H1 (cell line): ENCODE measurements around the gene NSF. TPM values are rescaled to one million over a fixed set of nuclear protein-coding genes. Genes with fewer than 3 reads are reported as not detected.
"Not testable (repeated sequence)": the region's sequence is repeated elsewhere in the genome, so short reads cannot be mapped to it uniquely, and the experiment has no call there.

Experiments
- CTCF ChIA-PET: fragments of 300-600 bp; sonication (Branson Sonifier 250); formaldehyde crosslinking; loops from one replicate; lab custom pipeline; 2021; ENCODE audit not compliant: partially characterized antibody; lab: Charles Lee
- POLR2A ChIA-PET: fragments of 300-600 bp; sonication (Branson Sonifier 250); formaldehyde crosslinking; loops from one replicate; lab custom pipeline; 2021; ENCODE audit warnings: inconsistent platforms; ENCODE audit not compliant: partially characterized antibody; lab: Charles Lee
- DNase-seq, 2 experiments: peaks; one replicate each; pipeline versions ENCODE4 v3.0.0 to v3.0.0-alpha.2; 2010 to 2022; ENCODE audit warnings: low spot score in 2 of 2, low read depth in 1 of 2, mixed read lengths in 1 of 2
- FAIRE-seq: peaks from 2 replicates; lab custom pipeline; 2011; peaks lifted over from hg19 to GRCh38; lab: Jason Lieb, UNC
- H2AFZ ChIP-seq: 2 replicates; pipeline ENCODE4 v1.8.1; 2012; ENCODE audit warnings: low read length, inconsistent platforms
- H2AK5ac ChIP-seq: 2 replicates; pipeline ENCODE4 v1.6.1; 2013; ENCODE audit warnings: low read depth, low read length
- H2BK120ac ChIP-seq: replicated peaks from 2 replicates; pipeline ENCODE3; 2013; ENCODE audit warnings: low read depth, low read length, inconsistent platforms
- H2BK12ac ChIP-seq: 2 replicates; pipeline ENCODE4 v1.6.1; 2013; ENCODE audit warnings: low read depth, low read length
- H2BK15ac ChIP-seq: 2 replicates; pipeline ENCODE4 v1.6.1; 2013; ENCODE audit warnings: low read length
- H2BK20ac ChIP-seq: 2 replicates; pipeline ENCODE4 v1.6.1; 2013; ENCODE audit warnings: low read length
- H2BK5ac ChIP-seq: 2 replicates; pipeline ENCODE4 v1.6.1; 2013; ENCODE audit warnings: low read depth, low read length
- H3K14ac ChIP-seq: 2 replicates; pipeline ENCODE4 v1.6.1; 2013; ENCODE audit warnings: inconsistent platforms; ENCODE audit not compliant: insufficient read length
- H3K18ac ChIP-seq: 2 replicates; pipeline ENCODE4 v1.6.1; 2013; ENCODE audit warnings: low read length; ENCODE audit errors: extremely low read depth
- H3K23ac ChIP-seq: 2 replicates; pipeline ENCODE4 v1.6.1; 2013; ENCODE audit warnings: inconsistent platforms; ENCODE audit not compliant: insufficient read length
- H3K23me2 ChIP-seq: 2 replicates; pipeline ENCODE4 v1.6.1; 2013; ENCODE audit warnings: low read depth, low read length
- H3K27ac ChIP-seq: 2 replicates; pipeline ENCODE4 v1.6.1; 2011; ENCODE audit warnings: low read depth, low read length, inconsistent platforms
- H3K27me3 ChIP-seq, 4 experiments: replicated peaks in 1 of 4; 1 replicate in 1 of 4; 2 replicates in 3 of 4; pipeline versions ENCODE4 v1.6.1 to v1.8.1; 2011 to 2013; ENCODE audit warnings: low read length in 3 of 4, mild to moderate bottlenecking in 3 of 4, inconsistent platforms in 2 of 4, mixed read lengths in 2 of 4, moderate library complexity in 1 of 4; ENCODE audit not compliant: control insufficient read depth in 3 of 4, insufficient read depth in 3 of 4; ENCODE audit errors: extremely low read depth in 1 of 4
- H3K36me3 ChIP-seq, 4 experiments: 2 replicates each; pipeline versions ENCODE4 v1.6.1 to v1.8.1; 2011 to 2013; ENCODE audit warnings: mild to moderate bottlenecking in 4 of 4, low read length in 3 of 4, moderate library complexity in 2 of 4, control low read depth in 1 of 4, inconsistent platforms in 1 of 4; ENCODE audit not compliant: insufficient read depth in 4 of 4, control insufficient read depth in 2 of 4
- H3K4ac ChIP-seq: replicated peaks from 2 replicates; pipeline ENCODE3; 2013; ENCODE audit warnings: low read length, low read depth, mixed read lengths, inconsistent platforms; ENCODE audit not compliant: insufficient read length
- H3K4me1 ChIP-seq, 4 experiments: replicated peaks in 1 of 4; 1 replicate in 1 of 4; 2 replicates in 3 of 4; pipeline versions ENCODE4 v1.6.1 to v1.8.1; 2011 to 2013; ENCODE audit warnings: low read length in 3 of 4, inconsistent platforms in 2 of 4, mixed read lengths in 1 of 4; ENCODE audit not compliant: insufficient read depth in 4 of 4, control insufficient read depth in 3 of 4
- H3K4me2 ChIP-seq, 2 experiments: 2 replicates each; pipeline versions ENCODE4 v1.6.1 to v1.8.1; 2011 to 2013; ENCODE audit warnings: low read depth in 2 of 2, low read length in 2 of 2, control low read depth in 1 of 2, inconsistent platforms in 1 of 2, mild to moderate bottlenecking in 1 of 2; ENCODE audit not compliant: insufficient read depth in 1 of 2
- H3K4me3 ChIP-seq, 4 experiments: fragments of 200-600, 300-600 bp in 1 of 4; sonication (generic), shearing (Covaris generic), sonication (Bioruptor Twin) in 1 of 4; 2 replicates each; pipeline versions ENCODE4 v1.5.1 to v1.8.1; 2011 to 2016; ENCODE audit warnings: low read length in 4 of 4, low read depth in 3 of 4, control low read depth in 2 of 4, inconsistent platforms in 2 of 4, mild to moderate bottlenecking in 2 of 4, mixed read lengths in 1 of 4, moderate library complexity in 1 of 4; ENCODE audit not compliant: insufficient read depth in 2 of 4; ENCODE audit errors: extremely low read depth in 1 of 4
- H3K56ac ChIP-seq: replicated peaks from 2 replicates; pipeline ENCODE3; 2013; ENCODE audit warnings: low read depth, mild to moderate bottlenecking, mixed read lengths, low read length, inconsistent platforms; ENCODE audit not compliant: insufficient read length
- H3K79me1 ChIP-seq: 2 replicates; pipeline ENCODE4 v1.6.1; 2013; ENCODE audit warnings: low read depth, low read length, control low read depth
- H3K79me2 ChIP-seq, 2 experiments: 2 replicates each; pipeline versions ENCODE4 v1.6.1 to v1.8.1; 2012 to 2013; ENCODE audit warnings: low read length in 2 of 2, mild to moderate bottlenecking in 2 of 2, inconsistent platforms in 1 of 2; ENCODE audit not compliant: insufficient read depth in 2 of 2, control insufficient read depth in 1 of 2
- H3K9ac ChIP-seq, 4 experiments: replicated peaks in 1 of 4; 1 replicate in 1 of 4; 2 replicates in 3 of 4; pipeline versions ENCODE4 v1.6.1 to v1.8.1; 2011 to 2013; ENCODE audit warnings: low read depth in 3 of 4, low read length in 3 of 4, control low read depth in 2 of 4, mild to moderate bottlenecking in 2 of 4, moderate library complexity in 2 of 4, inconsistent platforms in 1 of 4; ENCODE audit errors: extremely low read depth in 1 of 4
- H3K9me3 ChIP-seq, 2 experiments: 2 replicates each; pipeline versions ENCODE4 v1.6.1 to v1.8.1; 2012 to 2013; ENCODE audit warnings: mild to moderate bottlenecking in 2 of 2, moderate library complexity in 2 of 2, control low read depth in 1 of 2, inconsistent platforms in 1 of 2, low read depth in 1 of 2, low read length in 1 of 2, mixed read lengths in 1 of 2; ENCODE audit not compliant: insufficient read depth in 2 of 2
- H4K20me1 ChIP-seq, 2 experiments: replicated peaks in 1 of 2; 2 replicates each; pipeline versions ENCODE3 to v1.8.1; 2011 to 2013; ENCODE audit warnings: inconsistent platforms in 2 of 2, low read length in 2 of 2, mild to moderate bottlenecking in 1 of 2; ENCODE audit not compliant: insufficient read depth in 2 of 2, control insufficient read depth in 1 of 2
- H4K5ac ChIP-seq: 2 replicates; pipeline ENCODE4 v1.6.1; 2013; ENCODE audit warnings: low read length, low read depth, mixed read lengths, inconsistent platforms; ENCODE audit not compliant: insufficient read length
- H4K8ac ChIP-seq: 2 replicates; pipeline ENCODE4 v1.8.0; 2013; ENCODE audit warnings: mild to moderate bottlenecking, moderate library complexity, low read length, inconsistent platforms; ENCODE audit not compliant: insufficient read depth; ENCODE audit errors: extremely low read depth
- H4K91ac ChIP-seq: replicated peaks from 2 replicates; pipeline ENCODE3; 2013; ENCODE audit warnings: low read length, mixed read lengths, inconsistent platforms; ENCODE audit not compliant: insufficient read length
- WGBS, 2 experiments: shearing (Covaris generic) in 1 of 2; methylation state at CpG; one replicate each; pipeline versions ENCODE4 v1.1.6 to v1.1.7; 2013 to 2015; ENCODE audit warnings: low lambda C conversion rate in 2 of 2, mixed read lengths in 2 of 2, inconsistent platforms in 1 of 2, low coverage in 1 of 2, missing lambda C conversion rate in 1 of 2; ENCODE audit not compliant: insufficient replicate concordance in 2 of 2, insufficient coverage in 1 of 2, insufficient read length in 1 of 2; ENCODE audit errors: extremely low coverage in 1 of 2, missing lambda C conversion rate in 1 of 2; 5-methylcytosine and 5-hydroxymethylcytosine counted together
- polyA plus RNA-seq, 7 experiments: library from polyadenylated mRNA; depleted of rRNA in 3 of 7; stranded (reverse) in 5 of 7; unstranded in 2 of 7; fragments of >200 nt in 5 of 7; fragments of 200-250 nt in 2 of 7; gene quantifications; 1 replicate in 5 of 7; 2 replicates in 1 of 7; 4 replicates in 1 of 7; pipeline versions ENCODE4 v1.2.1 to v1.2.3, GENCODE V29; 2011 to 2013; ENCODE audit warnings: missing spikeins in 2 of 7, mixed read lengths in 2 of 7
- total RNA-seq: library from RNA; stranded (reverse); fragmentation: NEBNext Ultra II Directional; extraction: Animal tissue kit (Norgen Biotek cat#: 25700); gene quantifications from 2 replicates; pipeline ENCODE4 v1.2.1, GENCODE V29; 2021

Gene NSF
- total and polyA plus RNA-seq, 2 of the 8 experiments (the other 6 are each of a cell fraction or from before 2014, with no cell fraction given): 13.0 to 27.7 TPM

- H3K56ac ChIP-seq, H3K4me3 ChIP-seq, H2AK5ac ChIP-seq, H3K18ac ChIP-seq, H2AFZ ChIP-seq, H3K4me2 ChIP-seq, H3K23ac ChIP-seq, H2BK20ac ChIP-seq, H3K36me3 ChIP-seq, H3K23me2 ChIP-seq, H3K9me3 ChIP-seq, H3K27ac ChIP-seq, DNase-seq, H2BK5ac ChIP-seq, H4K20me1 ChIP-seq, H4K91ac ChIP-seq, H3K14ac ChIP-seq, H3K4ac ChIP-seq, H4K8ac ChIP-seq, POLR2A ChIA-PET, H4K5ac ChIP-seq, H3K27me3 ChIP-seq, H3K79me1 ChIP-seq, H3K79me2 ChIP-seq, H2BK15ac ChIP-seq, FAIRE-seq, CTCF ChIA-PET, H2BK120ac ChIP-seq, H3K4me1 ChIP-seq, H2BK12ac ChIP-seq, H3K9ac ChIP-seq: not testable (repeated sequence)
- no CpG with 5 or more reads among the region's 3 CpGs for WGBS, 2 experiments
Measured at GRCh38 chr17:46560048-46560447, 30.4 kb upstream of the NSF start.

GRCh38 chr17:46566284-46566683 is 24.2 kb upstream of the NSF start:
- H3K4me1 ChIP-seq, H2BK20ac ChIP-seq, H3K9me3 ChIP-seq, H2AFZ ChIP-seq, H3K27ac ChIP-seq, H3K18ac ChIP-seq, H4K8ac ChIP-seq, H3K4me2 ChIP-seq, H3K23me2 ChIP-seq, H3K36me3 ChIP-seq, H3K56ac ChIP-seq, H4K91ac ChIP-seq, POLR2A ChIA-PET, H3K9ac ChIP-seq, DNase-seq, H3K27me3 ChIP-seq, H2BK12ac ChIP-seq, FAIRE-seq, H3K14ac ChIP-seq, H2BK15ac ChIP-seq, H3K79me1 ChIP-seq, H3K4ac ChIP-seq, H3K23ac ChIP-seq, H3K79me2 ChIP-seq, H2BK120ac ChIP-seq, H2AK5ac ChIP-seq, H4K5ac ChIP-seq, H4K20me1 ChIP-seq, H3K4me3 ChIP-seq, H2BK5ac ChIP-seq, CTCF ChIA-PET: not testable (repeated sequence)
- WGBS, 2 experiments: no CpG with 5 or more reads among the region's 2 CpGs
